ENCODE measurements around the gene CATSPERE.

Gene CATSPERE

DNA sequence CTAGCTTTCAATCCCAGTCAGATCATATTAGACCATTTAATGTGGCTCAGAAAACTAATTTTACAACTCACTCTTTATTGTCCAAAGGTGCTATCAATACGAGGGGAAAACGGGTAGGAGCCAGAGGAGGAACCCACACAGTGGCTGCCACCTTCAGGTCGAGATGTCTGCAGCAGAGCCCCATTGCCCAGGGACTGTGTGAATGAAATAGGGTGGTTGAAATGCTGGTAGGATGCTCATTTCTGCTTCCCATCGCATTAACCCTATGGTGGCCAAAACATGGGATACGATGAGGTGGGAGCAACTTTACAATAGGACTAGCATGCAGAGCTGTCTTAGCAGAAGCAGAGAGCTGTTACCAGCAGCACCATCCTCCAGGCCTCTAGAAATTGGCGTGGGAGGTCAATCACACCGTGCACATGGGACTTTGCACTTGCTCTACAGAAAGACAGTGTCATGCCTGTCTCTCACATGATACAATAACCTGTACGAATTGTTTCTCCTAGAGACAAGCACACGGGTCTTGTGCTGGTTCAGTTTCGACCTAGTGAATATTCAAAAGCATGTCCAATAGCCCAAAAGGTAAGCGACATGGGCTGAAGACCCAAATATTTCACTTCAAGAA lies 122.4 kb downstream of the CATSPERE start:
- in situ Hi-C loops (cut with HindIII; ENCODE audit: low sequenced_read_pairs): no loop called here
- DNase-seq (ENCODE audit: low read depth): no peak
- TF ChIP-seq, protein P1, sequence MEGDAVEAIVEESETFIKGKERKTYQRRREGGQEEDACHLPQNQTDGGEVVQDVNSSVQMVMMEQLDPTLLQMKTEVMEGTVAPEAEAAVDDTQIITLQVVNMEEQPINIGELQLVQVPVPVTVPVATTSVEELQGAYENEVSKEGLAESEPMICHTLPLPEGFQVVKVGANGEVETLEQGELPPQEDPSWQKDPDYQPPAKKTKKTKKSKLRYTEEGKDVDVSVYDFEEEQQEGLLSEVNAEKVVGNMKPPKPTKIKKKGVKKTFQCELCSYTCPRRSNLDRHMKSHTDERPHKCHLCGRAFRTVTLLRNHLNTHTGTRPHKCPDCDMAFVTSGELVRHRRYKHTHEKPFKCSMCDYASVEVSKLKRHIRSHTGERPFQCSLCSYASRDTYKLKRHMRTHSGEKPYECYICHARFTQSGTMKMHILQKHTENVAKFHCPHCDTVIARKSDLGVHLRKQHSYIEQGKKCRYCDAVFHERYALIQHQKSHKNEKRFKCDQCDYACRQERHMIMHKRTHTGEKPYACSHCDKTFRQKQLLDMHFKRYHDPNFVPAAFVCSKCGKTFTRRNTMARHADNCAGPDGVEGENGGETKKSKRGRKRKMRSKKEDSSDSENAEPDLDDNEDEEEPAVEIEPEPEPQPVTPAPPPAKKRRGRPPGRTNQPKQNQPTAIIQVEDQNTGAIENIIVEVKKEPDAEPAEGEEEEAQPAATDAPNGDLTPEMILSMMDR (IDR thresholded peaks at IDR 0.05; ENCODE audit: low read depth, low read length, missing control alignments): no peak
- H3K4me3 ChIP-seq (ENCODE audit: low read depth, low read length): no peak overlapping the region

DNA sequence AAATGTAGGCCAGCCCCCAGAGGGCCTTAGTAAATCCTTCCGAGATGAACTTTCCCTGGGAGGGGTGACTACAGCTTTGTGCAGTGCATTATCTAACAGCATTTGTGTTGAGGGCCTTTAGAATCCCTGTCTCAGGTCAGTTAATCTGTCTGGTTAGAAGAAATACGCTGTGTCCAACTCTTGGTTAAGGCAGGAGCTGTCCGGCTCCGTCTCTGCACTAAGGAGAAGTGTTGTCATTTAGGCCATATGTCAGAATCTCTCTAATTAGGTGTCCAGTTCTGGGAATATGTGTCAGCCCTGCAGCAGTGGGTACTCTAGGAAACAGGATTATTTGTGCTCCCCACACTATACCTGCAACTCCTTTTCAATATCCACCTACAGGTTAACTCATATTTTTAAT lies 124.8 kb downstream of the CATSPERE start:
- H3K4me3 ChIP-seq (ENCODE audit: low read depth, low read length): no peak overlapping the region
- TF ChIP-seq, protein P1 (IDR thresholded peaks at IDR 0.05; ENCODE audit: low read depth, low read length, missing control alignments): no peak
- no peak for DNase-seq (ENCODE audit: low read depth)
- in situ Hi-C loops (cut with HindIII; ENCODE audit: low sequenced_read_pairs): no loop called here

DNA sequence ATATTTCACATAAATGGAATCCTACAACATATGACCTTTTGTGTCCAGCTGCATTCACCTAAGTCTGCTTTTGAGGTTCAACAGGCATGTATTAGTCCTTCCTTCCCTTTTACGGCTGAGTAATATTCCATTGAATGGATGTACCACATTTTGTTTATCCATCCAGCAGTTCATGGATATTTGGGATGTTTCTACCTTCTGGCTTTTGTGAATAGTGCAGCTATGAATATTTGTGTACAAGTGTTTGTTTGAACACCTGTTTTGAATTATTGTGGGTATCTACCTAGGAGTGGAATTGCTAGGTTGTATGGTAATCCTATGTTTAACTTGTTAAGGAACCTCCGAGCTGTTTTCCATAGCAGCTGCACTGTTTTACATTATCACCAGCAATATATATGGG lies 129.6 kb downstream of the CATSPERE start:
- TF ChIP-seq, protein P1 (IDR thresholded peaks at IDR 0.05; ENCODE audit: low read depth, low read length, missing control alignments): no peak
- in situ Hi-C loops (cut with HindIII; ENCODE audit: low sequenced_read_pairs): no loop called here
- H3K4me3 ChIP-seq (ENCODE audit: low read depth, low read length): no peak overlapping the region
- no peak for DNase-seq (ENCODE audit: low read depth)

DNA sequence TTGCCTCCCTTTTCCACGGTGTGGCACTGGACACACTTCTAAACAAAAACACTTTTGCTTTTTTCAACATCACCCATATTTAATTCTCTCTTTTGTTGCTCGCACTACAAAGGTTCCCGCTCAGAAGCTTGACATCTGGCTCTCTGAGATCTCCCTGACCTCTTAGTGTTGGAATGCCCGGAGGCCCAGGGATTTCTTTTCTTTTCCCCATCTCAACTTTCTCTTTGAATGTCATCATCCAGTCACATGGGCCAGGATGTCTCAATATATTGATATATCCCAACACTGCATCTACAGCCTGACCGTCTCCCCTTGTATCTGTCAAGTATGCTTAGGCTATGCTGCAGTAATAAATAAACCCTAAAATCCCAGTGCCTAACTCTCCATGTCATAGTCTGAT lies 137.5 kb downstream of the CATSPERE start:
- H3K4me3 ChIP-seq (ENCODE audit: low read depth, low read length): no peak overlapping the region
- in situ Hi-C loops (cut with HindIII; ENCODE audit: low sequenced_read_pairs): no loop called here
- TF ChIP-seq, protein P1 (IDR thresholded peaks at IDR 0.05; ENCODE audit: low read depth, low read length, missing control alignments): no peak
- DNase-seq (ENCODE audit: low read depth): no peak

DNA sequence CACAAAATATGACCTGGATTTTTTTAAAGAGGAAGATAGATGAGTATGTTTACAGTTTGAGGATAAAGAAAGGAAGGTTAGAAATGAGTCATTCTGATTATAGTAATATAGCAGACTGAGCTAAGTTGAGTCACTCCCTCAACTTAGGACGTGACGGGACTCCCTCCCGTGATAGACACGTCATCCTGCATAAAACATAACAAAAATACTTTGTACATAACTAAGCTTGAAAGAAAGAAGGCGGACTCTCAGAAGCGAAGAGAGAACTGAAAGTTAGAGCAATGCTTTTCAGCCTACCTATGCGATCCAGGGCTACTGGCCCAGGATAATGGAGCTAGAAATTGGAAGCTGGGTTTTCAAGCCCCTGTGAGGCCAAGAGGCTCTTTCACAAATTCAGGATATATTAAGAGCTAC lies 138.9 kb downstream of the CATSPERE start:
- TF ChIP-seq, protein P1 (IDR thresholded peaks at IDR 0.05; ENCODE audit: low read depth, low read length, missing control alignments): no peak
- peak overlapping the region; percentile 24 for H3K4me3 ChIP-seq (ENCODE audit: low read depth, low read length)
- in situ Hi-C loops (cut with HindIII; ENCODE audit: low sequenced_read_pairs): loop anchor here (5.0 kb wide), 1 partner anchor 202 kb away; no protein-coding TSS in a partner anchor
- peak; percentile 90 for DNase-seq (ENCODE audit: low read depth)

DNA sequence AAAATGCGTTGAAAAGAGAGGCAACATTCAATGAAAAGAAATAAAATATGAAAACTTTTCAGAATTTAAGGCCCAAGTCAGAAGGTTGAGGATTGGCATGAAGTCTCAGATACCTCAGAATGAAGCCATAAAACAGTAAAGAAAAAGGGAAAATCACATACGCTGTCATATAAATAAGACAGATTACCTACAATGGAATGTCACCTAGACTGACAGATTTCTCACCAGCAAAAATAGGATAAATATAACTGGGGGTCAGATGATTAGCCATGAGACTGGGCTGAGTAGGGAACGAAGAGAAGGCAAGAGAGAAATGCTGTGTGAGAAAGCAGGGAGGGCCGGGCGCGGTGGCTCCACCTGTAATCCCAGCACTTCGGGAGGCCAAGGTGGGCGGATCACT lies 140.3 kb downstream of the CATSPERE start:
- TF ChIP-seq, protein P1 (IDR thresholded peaks at IDR 0.05; ENCODE audit: low read depth, low read length, missing control alignments): no peak

More for the DNA sequence above, 140.3 kb downstream of the CATSPERE start:
- no peak for DNase-seq (ENCODE audit: low read depth)
- no peak overlapping the region for H3K4me3 ChIP-seq (ENCODE audit: low read depth, low read length)
- in situ Hi-C loops (cut with HindIII; ENCODE audit: low sequenced_read_pairs): loop anchor here (5.0 kb wide), 1 partner anchor 201 kb away; no protein-coding TSS in a partner anchor

Data from astrocyte of the cerebellum (primary cell).